T follicular helper cell (primary cell): ENCODE results near the gene CCL20.
"Not testable (repeated sequence)": the region's sequence is repeated elsewhere in the genome, so short reads cannot be mapped to it uniquely, and the experiment has no call there.

ENCODE experiments used
- DNase-seq: peaks from one replicate; pipeline ENCODE4 v3.0.0-alpha.2; 2020; ENCODE audit warnings: low read depth

Gene CCL20

GRCh38 chr2:227834916-227835650, 21.4 kb downstream of the CCL20 start:
- no peak for DNase-seq

GRCh38 chr2:227839339-227840129, 25.9 kb downstream of the CCL20 start:
- DNase-seq, result not testable (repeated sequence)

DNA sequence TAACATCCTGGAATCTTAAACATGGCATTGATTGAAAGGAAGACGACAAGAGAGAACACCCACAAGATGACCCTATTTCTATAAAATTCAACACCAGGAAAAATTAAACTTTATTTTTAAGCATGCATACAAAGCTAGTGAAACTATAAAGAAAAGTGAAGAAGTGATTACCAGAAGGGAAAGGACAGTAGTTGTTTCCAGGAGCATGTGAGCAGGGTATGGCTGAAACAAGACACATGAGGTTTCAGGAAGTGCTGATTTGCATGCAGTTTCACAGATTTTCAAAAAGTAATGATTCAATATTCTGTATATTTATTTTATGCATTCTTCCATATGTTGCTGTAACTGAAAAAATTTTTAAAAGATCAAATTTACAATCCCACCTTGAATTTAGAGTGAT, 33.2 kb downstream of the CCL20 start:
- no peak for DNase-seq

DNA sequence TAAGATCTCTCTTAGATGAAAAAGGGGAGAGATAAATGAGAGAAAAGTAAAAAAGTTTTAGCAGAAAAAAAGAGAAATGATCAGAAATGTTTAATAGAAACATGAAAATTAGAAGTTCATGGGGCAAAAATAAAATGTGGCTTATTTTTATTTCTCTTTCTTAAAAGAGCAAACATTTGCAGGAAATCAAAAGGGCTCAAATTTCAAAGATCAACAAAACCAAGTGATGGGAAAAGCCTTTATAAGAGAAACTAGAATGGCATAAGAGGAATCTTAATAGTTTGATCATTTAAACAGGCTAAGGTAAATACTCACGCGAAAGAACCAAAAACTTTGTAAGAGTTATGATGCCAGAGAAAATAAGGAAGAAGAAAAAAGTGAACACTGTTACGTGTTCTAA, 34.5 kb downstream of the CCL20 start:
- no peak for DNase-seq

DNA sequence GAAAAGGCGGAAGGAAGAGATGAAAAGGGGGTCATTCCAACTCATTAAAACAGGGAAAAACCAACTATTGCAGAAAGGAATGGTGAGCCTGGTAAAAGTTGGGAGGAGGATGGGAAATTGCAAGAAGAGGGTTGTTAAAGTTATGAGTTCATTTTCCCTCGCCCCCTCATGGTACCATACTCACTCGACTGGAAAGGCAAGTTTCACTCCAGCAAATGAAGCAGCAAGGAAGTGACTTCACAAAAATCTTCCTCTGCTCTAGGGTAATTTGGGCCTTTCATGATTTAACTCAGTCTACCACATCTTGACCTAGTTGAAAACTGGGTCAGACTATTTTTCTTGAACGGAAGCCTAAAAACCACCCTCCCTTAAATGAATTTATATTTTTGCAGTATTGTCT, 34.9 kb downstream of the CCL20 start:
- DNase-seq, result no peak

DNA sequence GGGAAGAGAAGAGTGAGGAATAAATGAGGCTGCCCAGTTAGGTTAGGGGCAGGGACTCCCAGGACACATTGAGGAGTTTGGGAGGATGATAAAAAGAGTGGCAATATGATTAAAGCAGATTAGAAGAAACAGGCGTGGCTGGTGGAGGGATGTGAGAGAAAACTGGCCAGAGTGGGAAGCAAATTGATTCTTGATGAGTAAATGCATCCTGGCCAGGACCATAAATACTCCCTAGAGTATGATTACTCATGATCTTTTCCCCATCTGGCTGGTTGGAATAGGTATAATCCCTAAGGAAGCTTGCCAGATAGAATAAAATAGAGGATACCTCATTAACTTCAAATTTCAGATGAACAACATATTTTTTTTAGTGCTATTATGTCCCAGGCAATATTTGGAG, 36.3 kb downstream of the CCL20 start:
- no peak for DNase-seq

- no peak for DNase-seq
These were observed 39.6 kb downstream of the CCL20 start for GRCh38 chr2:227853204-227853629.

- DNase-seq, result no peak
These were observed 40.2 kb downstream of the CCL20 start for GRCh38 chr2:227853765-227854271.

GRCh38 chr2:227855440-227855839, 41.8 kb downstream of the CCL20 start:
- DNase-seq, result no peak

GRCh38 chr2:227856697-227857096, 43.1 kb downstream of the CCL20 start:
- no peak for DNase-seq

DNA sequence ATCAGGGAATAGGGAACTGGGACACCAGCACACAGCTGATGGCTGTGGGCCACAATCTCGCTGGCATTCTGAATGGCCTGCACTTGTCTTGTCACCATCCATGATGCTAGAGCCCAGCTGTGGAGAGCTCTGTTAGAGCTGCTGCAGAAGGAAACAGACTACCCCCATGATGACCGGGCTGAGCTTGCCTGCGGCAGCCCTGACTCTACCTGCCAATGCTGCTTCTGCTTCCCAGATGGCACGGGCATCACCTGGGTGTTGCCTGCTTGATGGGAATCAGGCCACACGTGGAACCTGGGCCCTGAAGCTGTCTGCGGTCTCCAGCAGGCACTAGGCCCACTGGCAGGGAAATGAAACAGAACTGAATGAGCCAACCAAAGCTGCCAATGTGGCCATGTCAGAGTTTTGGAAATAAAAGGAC, 46.6 kb downstream of the CCL20 start:
- DNase-seq, result no peak

DNA sequence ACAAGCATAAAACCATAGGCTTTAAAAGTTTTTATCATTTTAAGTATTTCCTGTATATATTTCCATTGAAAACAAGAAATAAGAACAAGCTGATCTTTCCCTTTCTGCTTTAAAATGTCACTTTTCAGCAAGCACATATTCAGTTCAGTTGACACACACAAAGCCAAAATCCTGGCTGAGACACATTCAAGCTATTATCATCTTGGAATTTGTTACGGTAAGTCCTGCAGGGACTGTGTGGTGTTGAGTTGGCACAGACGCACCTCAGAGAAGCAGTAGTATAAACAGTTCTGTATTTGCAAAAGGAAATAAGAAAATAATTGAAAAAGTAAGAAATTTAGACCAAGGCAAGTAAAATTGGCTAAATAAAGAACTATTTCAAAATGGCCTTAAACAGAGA, 47.4 kb downstream of the CCL20 start:
- no peak for DNase-seq

- no peak for DNase-seq
These were observed 48.6 kb downstream of the CCL20 start for GRCh38 chr2:227862227-227862740.

DNA sequence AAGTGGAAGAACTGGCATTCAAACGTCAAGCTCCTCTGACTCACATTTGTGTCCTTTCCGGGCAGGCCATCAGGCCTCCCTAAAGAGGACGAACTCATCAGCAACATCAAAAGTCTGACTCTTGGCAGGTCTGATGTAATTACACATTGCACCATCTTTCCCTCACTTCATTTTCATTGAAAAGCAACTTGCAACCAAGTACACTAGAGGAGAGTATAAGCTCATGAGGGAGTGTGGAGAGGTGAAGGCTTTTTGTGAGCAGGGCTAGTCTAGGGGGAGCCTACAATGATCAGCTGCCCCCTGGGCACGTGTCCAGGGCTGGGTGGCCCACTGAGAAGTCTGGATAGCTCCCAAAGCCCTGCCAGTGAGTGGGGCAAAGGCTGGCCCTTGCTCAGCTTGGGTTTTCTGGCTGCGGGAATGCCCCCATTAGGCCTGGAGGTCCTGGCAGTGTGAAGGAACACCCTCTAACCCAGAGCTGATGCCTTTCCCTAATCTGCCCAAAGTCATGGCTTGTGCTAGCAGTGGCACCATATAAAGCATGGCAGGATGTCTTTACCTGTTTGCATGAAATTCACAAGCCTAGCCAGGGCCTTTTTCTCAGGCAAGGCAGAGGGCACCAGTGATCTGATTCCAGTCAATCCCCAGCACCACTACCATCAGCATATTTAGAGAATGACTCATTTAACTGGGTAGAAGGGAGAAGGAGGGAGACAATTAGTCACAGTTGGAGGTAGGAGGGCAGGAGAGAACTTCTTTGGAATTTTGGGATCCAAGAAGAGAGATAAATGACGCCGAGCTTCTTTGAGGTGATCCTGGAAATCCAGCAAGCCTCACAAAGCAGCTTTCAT, 49.3 kb downstream of the CCL20 start:
- DNase-seq, result no peak

DNA sequence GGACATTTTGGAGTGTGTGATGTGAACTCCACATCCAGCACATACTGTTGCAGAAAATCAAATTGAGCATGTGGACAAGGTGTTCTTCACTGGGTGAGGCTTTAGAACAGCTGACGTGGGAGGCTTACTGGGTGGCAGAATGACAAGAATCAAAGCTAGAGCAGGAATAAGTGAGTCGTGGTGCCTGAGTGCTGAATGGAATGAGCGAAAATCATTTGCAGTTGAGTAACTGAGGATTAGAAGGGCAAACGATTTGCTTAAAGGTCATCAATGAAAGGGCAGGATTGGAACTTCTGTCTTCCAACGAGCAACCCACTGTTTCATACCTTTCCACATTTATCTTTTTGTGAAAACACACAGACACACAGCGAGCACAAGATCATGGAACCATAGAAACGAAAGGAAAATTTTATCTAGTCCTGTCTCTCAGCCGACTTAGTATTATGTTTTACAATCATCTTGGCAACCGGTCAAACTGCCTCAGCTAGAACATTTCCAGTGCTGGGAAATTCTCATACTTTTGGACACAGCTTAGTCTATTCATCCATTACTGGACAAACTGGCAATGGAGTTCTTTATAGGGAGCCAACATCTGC, 50.6 kb downstream of the CCL20 start:
- DNase-seq, result no peak

GRCh38 chr2:227865291-227865690, 51.6 kb downstream of the CCL20 start:
- no peak for DNase-seq
